Hippocampal formation (tissue), 2 donors: ENCODE results near the gene SV2B.
A peak's percentile ranks its signal among the peaks of the same experiment; 100 is the strongest.

Experiments
- DNase-seq, 2 donors: peaks; one replicate each; lab custom pipeline; 2025; lab: John Stamatoyannopoulos, UW

Gene SV2B

DNA sequence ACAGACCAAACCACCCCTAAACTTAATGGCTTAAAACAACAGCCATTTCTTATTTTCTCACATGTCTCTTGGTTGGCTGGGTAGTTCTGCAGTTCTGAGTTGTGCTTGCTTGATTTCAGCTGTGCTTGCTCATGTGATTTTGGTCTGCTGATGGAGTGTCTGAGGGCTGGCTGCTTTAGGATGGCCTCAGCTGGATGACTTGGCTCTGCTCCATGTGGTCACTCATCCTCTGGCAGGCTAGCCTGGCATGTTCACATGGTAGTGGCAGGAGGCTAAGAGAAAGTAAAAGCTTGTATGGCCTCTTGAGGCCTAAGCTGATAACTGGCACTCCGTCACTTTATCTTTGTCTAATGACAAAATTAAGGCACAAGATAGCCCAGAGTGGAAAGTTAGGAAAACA lies 4.1 kb downstream of the SV2B start:
- peak; percentile 73 to 82 for DNase-seq

DNA sequence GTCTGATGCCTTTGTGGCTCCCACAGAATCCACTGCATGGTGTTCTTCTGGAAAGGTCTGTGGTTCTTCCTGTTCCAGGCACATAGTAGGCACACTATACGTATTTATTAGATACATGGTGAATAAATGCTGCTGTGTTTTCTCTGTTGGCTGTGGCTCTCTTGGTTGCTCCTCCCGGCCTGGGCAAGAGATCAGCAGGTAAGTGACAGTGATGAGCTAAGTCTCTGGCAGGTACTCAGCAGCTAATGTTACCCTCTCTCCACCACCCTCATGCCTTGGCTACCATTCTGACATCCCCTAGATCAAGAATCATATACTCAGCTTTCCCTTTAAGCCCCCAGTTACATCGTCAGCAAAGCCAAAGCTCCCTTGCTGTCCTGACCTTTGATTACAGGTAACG lies 8.4 kb downstream of the SV2B start:
- DNase-seq = no peak

DNA sequence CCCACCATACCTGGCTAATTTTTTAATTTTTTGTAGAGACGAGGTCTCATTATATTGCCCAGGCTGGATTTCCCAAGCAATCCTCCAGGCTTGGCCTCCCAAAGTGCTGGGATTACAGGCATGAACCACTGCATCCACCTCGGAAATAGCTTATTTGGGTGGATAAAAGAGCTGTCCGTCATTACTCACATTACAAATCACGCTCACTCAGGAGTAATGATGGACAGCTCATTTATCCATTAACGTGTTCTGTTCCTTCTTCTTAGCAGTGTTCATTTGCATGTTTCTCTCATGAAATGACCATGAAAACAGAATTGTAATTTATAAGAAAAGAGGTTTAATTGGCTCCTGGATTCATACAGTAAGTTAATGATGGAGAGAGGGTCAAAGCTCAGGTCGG lies 9.8 kb downstream of the SV2B start:
- DNase-seq = no peak

DNA sequence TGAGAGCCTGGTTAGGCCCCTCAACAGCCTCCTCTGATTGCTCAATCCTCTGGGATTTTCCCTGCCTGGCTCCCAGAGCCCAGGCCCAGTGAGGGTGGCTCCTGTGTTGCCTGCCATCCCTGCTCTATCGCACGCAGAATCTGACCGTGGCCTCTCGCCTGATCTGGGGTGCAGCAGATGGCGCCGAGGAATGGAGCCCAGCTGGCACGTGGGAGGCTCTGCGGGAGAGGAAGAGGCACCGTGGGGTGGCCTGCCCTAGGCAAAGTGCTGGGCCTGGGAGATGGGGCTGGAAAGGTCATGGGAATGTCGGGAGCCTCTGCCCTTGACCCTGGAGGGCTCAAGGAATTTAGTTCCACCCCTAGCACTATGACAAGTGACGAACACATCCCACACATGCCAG lies 10.3 kb downstream of the SV2B start:
- no peak for DNase-seq

DNA sequence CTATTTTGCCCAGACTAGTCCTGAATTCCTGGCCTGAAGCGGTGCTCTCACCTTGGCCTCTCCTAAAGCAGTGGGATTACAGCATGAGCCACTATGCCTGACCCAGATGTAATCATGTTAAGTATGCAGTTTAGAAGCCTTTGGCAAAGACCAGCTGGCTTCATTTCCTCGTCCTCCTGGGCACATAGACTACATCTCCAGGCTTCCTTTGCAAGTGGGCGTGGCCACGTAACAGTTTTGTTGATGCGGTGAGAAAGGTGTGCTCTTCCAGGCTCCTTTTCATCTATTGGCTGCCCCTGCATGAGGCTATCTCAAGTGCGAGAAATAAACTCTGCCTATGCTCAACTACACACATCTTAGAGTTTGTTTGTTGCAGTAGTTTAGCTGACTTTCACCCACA lies 13.0 kb downstream of the SV2B start:
- no peak for DNase-seq

DNA sequence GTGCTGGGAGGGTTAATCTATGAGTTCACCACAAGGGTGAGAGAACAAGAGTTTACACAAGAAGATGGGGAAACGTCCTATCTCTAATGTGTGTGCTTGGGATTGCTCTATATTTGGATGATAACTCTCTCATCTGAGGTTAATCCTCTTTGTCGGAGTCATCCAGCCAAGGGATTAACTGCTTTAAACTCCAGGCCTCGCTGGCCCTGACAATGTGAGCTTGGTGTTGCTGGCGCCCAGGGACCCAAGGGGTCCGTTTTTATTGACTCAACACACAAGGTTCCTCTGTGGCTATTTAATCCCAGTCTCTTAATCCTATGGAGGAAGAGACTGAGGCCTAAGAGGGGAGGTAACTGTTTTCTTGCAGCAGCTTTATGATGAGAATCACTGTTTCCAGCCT lies 14.2 kb downstream of the SV2B start:
- no peak for DNase-seq

DNA sequence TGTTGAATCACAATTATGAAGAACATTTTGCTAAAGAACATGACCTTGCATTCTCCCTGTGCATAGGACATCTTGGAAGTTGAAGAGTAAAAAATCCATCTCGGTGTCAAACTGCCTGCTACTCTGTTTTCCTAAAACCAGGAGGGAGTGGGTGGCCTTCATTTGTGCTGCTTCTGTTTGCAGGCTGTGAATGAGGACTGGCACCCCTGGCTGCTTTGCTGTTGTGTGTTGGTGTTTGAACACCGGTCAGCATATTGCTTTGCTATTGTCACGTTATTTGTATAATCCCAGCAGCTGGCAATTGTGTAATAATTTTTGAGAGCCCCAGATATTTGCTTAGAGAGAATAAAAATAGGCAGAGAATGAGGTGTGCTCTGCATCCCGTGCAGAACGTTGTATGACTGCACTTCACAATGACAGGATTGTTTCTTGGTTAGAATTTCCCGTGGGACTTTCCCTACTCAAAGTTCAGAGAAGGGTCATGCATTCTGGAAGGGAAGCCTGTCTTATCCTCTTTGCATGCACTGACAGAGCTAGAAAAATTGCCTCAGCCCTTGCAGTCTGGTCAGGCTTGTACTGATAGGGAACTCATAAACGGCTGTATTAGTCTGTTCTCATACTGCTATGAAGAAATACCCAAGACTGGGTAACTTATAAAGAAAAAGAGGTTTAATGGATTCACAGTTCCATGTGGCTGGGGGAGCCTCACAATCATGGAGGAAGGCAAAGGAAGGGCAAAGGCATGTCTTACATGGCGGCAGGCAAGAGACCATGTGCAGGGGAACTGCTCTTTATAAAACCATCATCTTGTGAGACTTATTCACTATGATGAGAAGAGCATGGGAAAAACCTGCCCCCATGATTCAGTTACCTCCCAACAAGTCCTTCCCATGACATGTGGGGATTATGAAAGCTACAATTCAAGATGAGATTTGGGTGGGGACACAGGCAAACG lies 16.3 kb downstream of the SV2B start:
- no peak for DNase-seq

DNA sequence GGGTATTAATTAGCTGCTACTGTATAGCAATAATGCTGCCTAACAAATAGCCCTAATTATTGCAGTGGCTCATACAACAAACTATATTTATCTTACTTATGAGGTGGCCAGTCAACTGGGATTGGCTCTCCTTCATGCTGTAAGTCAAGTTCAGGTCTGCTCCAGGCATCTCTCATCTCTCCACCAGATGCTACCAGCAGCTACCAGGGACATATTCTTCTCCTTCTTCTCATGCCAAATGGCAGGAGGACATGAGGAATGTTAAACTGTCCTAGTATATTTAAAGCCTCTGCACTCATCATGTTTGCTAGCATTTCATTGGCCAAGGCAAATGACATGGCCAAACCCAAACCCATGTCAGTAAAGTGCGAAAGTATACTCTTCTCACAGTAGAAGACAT lies 17.3 kb downstream of the SV2B start:
- no peak for DNase-seq

DNA sequence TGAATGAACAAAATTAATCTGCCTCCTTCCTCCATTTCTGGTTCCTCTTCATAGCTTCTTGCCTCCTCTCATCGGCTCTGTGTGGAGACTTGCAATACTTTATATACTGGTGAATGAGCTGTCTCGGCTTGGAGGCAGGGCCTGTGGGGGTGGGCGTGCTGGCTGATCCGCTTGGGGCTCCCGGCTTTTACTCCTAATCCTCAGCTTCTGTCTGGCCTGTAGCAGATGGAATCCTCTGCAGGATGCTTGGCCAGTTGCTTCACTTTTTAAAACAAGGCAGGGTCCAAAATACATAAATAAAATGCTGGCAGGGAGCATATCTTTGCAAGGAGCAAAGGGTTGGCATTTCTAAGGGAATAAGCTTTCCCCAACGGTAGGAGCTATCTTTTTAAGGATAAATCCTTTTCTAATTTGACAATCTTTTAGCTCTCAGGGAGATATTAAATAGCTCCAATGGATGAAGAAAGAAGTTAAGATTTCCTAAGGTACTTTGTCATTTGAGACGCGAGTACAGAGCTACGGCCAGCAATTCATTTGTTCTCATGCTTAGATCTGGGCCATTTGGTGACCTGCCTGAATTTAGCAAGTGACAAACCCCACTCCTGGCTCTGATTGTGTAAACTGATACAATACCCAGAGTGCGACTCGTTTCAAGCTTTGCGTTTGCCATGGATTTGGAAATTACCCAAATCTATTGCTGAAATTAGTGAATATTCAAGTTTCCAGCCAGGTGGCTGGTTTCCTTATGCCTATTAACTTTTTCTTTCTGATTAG lies 18.9 kb downstream of the SV2B start:
- DNase-seq = no peak

DNA sequence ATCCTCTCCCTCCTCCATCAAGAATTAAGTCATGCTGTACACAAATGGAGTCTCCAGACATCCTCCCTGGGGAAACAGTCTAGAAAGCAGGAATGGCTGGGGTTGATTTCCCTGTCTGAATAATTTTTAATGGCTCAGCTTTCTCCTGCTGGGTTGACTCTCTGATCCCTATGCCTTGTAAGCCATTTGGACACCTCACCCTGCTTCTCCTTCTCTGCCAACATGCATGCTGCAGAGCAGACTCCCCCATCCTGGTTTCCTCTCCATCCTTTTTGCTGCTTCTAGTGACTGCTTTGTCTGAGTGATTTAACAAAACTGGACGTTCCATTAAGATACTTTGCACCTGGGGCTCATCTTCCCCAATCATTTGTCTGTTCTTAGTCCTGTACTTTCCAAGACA lies 22.2 kb downstream of the SV2B start:
- DNase-seq = no peak

DNA sequence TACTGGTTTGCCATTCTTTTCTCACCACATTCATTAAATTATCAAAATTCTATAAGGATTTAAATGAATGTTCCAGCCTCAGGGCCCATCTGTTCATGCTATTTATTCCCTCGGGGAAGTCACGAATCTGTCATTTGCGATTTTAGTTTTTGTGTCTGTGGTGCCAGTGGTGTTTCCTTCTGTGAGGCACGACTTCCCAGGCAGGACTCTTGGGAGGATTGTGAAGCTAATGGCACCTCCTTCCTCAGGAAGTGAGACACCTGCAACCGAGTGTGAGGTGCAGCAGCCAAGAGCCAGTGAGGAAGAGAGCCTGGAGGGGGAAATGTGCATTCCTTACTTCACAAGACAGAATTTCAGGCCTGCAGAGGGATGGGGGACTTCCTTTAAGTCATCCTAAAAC lies 24.1 kb downstream of the SV2B start:
- DNase-seq = no peak

DNA sequence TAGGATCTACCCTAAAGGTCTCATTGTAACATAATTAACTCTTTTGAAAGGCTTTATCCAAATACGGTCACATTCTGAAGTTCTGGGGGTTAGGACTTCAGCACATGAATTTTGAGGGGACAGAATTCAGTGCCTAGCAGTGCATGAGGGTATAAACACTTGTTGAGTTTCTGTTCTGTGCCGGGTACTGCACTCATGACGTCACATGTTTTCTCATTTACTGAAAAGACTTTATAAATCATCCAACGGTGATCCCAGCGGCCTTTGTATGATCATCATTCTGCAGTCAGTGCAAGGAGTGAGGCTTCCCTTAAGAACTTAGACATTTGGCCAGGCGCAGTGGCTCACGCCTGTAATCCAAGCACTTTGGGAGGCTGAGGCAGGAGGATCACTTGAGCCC lies 25.1 kb downstream of the SV2B start:
- no peak for DNase-seq

DNA sequence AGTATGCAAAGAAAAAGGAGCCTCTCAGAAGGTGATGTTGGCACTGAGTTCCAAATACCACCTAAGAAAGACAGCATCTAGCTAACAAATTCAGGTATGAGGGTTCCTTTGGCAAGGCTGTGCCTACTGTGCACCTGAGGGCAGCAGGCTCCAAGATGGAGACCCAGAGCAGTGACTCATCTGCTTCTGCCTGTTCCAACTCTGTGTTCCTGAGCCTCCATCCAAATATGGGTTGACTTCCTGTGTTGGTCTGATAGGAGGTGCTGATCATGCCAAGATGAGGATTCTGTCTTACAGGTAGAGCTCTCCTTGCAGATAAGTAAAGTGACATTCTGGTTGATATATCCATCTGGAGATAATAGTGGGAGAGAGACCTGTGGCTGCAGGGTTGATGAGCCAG lies 26.0 kb downstream of the SV2B start:
- DNase-seq = no peak

DNA sequence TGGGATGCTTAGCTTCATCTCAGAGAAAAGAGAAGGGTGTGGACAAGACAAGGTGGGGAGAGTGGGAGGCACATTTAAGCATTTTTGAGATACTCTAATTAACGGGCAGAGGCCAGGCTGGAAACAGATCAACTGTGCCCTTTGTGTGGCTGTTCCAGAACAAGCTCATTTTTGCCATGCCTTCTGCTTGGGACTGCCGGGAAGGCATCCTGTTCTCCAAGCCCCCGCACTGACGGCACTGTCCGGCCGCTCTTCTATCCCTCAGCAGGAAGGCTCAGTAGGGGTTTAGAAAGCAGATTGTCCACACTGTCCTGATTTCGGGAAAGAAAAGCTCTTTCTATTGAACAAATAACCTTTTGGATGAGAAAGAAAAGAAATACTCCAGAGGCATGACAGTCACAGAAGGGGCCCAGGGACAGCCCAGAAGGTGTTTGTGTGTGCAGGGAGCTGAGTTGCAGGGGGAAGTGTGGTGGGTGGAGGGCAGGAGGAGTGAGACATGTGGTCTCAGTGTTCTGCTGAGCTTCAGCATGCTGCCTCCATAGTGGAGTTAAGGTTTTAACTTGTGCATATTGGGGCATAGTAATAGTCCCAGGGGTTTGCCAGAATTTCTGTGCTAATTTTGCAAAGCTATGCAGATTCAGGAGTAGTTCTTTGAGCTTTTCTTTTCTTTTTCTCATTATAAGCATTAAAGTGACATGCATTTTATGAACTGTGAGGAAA lies 27.3 kb downstream of the SV2B start:
- no peak for DNase-seq

DNA sequence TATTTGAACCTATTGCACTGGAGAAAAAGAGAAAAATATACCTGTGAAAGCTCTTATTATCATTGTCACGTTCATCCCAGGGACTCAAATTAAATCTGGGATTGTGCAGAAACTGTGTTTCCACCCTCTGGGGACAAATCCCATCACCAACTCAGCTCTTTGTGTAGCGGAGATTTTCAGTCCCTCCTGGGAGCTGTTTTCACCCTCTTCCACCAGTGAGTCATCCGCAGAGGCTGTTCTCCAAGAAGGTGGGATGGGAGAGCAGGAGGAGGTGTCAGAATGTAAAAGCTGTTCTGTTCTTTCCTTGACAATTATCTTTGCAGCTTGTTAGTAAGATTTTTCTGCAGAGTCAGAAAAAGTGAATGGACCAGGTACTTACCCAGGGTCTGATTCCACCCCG lies 28.0 kb downstream of the SV2B start:
- DNase-seq = peak in 1 of 2 donors; percentile 45

DNA sequence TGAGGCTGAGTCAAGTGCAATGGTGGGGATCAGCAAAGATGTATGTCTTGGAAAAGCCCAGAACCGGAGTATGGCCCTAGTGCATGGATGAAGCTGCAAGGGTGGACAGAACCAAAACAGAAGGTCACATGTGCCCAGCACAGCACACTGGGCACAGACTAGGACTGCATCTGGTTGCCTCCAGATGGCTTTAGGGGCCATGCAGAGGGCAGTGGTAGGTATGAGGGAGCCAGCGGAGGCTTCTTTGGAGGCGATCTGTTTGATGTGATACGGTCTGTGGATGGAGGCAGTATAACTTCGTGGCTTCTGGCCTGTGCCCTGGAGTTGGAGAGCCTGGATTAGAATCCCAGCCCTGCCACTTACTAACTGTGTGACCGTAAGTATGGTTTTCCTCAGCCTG lies 29.4 kb downstream of the SV2B start:
- no peak for DNase-seq

DNA sequence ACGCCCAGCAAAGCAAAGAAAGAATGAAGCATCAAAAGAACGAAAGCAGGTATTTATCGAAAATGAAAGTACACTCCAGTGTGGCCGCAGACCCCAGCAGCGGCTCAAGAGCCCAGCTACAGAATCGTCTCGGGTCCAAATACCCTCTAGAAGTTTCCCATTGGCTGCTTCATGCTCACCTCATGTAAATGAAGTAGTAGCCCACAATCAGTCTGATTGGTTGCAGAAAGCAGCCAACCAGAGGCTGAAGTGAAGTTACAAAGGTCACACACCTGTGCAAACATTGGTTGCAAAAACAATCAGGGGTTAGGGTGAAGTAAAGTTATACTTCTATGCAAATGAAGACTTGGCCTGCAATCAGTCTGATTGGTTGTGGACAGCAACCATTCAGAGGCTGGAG lies 32.0 kb downstream of the SV2B start:
- DNase-seq = no peak

DNA sequence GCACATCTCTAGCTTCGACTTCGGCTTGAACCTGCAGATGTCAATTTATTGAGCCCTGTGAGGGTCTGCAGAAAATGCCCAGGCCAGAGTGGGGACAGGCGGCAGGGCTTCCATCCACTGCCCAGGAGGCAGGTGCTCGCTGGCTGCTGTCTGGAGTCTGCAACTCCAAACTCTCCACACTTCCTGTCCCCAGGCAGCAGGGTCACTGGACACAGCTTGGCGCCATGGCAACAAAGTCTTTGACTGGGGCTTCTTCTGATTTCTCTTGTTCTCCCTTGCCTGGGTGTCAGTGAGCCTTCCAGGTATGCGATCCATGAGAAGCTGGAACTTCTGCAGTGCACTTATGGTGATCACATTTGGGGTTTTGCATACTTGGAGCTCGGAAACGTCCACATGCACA lies 33.5 kb downstream of the SV2B start:
- DNase-seq = no peak

DNA sequence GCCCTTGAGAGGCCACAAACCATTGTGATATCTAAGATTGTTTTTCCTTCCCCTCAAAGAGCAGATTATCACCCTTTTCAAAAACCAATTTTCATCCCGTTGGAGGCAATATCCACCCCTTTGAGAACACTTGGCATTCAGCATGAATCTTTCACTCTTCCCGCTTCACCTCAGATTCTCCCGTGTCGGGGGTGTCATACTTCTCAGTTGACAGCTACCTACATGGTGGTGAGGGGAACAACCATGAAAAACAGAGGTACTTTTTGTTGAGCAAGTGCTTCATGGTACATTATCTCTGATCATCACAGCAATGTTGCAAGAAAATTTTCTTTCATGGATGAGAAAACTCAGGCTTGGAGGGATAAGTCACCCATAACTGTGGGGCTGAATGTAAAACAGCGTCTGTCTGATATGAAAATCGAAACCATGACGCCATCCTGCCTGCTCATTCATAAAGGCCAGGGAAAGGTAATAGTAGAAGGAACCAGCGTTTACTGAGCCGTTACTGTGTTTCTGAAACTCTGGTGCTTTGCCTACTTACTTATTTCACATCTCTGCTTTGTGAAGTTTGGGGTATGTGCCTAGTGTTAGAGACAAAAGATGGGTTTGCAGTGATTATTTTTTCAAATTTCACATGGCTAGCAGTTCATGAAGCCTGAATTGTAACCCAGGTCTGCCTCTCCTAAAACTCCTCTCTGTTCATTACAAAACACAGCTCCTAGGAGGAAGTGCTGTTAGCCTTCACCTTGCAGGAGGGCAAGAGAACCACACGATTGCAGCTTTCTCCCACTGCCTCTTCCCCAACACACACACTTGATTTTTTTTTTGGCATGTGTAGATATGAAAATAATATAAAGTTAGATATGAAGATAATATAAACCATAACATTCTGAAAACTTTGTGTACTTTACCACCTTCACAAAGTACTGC lies 35.4 kb downstream of the SV2B start:
- no peak for DNase-seq

DNA sequence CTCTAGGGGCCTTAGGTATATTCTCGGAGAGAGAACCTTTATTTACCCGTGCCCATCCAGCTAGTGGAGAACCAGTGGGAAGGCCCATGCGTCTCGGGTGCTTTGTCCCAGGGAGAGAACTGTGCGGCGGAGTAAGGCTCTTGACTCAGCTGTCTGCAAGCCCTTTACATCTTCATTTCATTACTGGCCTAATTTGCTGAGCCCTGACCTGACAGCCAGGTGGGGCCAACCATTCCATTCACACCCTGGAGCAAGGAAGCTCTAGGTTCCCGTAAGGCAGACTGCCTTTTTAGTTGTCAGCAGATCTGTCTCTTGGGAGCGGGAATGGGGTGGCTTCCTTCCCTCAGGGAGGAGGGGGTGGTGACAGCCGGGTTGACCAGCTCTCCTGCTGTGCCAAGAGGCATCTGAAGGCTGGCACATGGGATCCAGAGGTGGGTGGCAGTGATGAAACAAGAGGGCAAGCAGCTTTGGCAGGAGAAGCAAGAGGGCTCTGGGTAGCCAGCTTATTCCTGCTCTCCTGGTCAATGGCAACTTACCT lies 36.4 kb downstream of the SV2B start:
- DNase-seq = no peak

DNA sequence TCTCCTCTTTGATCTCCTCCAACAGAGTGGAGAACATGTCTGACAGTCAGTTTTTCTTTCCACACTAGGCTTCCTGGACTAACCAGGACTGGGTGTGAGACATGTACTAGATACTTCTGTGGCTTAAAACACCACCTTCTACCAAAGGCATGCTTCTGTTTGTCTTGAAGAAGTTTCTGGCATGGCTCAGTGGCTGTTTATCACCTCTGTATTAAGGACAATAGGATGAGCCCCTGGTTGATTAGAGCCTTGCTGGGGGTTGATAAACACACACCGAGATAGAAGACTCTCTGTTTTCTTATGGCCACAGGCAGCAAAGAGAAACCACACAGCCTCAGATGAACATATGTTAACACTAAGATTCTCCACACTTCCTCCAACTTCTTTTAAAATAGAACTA lies 40.5 kb downstream of the SV2B start:
- no peak for DNase-seq
